HEK293T (cell line): ENCODE measurements around the gene ZIC4.

Source experiments
- CTCF ChIA-PET: fragments of 350-600 bp; formaldehyde crosslinking; extraction: SDS; loops from one replicate; lab custom pipeline; 2021; ENCODE audit warnings: antibody characterized with exemption, inconsistent platforms; lab: Yijun Ruan, JAX
- POLR2A ChIA-PET: fragments of 350-600 bp; formaldehyde crosslinking; extraction: SDS; loops from one replicate; lab custom pipeline; 2020; ENCODE audit warnings: antibody characterized with exemption, inconsistent platforms; lab: Yijun Ruan, JAX
- DNase-seq: peaks from one replicate; pipeline ENCODE4 v3.0.0; 2012; ENCODE audit warnings: mixed read lengths; ENCODE audit errors: extremely low spot score
- ARNT ChIP-seq: fragments of 450-650 bp; IDR thresholded peaks from 2 replicates; pipeline ENCODE4 v1.6.1; 2017; ENCODE audit warnings: mild to moderate bottlenecking
- BHLHE40 ChIP-seq: fragments of 450-650 bp; IDR thresholded peaks from 2 replicates; pipeline ENCODE4 v1.6.1; 2016; ENCODE audit warnings: mild to moderate bottlenecking, moderate library complexity, borderline replicate concordance
- CTBP1 ChIP-seq: fragments of 450-650 bp; IDR thresholded peaks from 2 replicates; pipeline ENCODE4 v1.6.1; 2016; ENCODE audit warnings: borderline replicate concordance
- ELF4 ChIP-seq: fragments of 450-650 bp; IDR thresholded peaks from 2 replicates; pipeline ENCODE4 v1.6.1; 2017; ENCODE audit warnings: antibody characterized with exemption
- FOXA1 ChIP-seq: fragments of 450-650 bp; IDR thresholded peaks from 2 replicates; pipeline ENCODE4 v1.6.1; 2016; ENCODE audit warnings: mild to moderate bottlenecking
- FOXK2 ChIP-seq: fragments of 450-650 bp; IDR thresholded peaks from 2 replicates; pipeline ENCODE4 v1.6.1; 2016; ENCODE audit warnings: mild to moderate bottlenecking
- FOXM1 ChIP-seq: fragments of 450-650 bp; IDR thresholded peaks from 2 replicates; pipeline ENCODE4 v1.6.1; 2017; ENCODE audit warnings: mild to moderate bottlenecking, borderline replicate concordance
- HDGF ChIP-seq: fragments of 450-650 bp; IDR thresholded peaks from 2 replicates; pipeline ENCODE4 v1.6.1; 2017; ENCODE audit warnings: antibody characterized with exemption, borderline replicate concordance
- L3MBTL2 ChIP-seq: fragments of 450-650 bp; conservative IDR thresholded peaks from 2 replicates; pipeline ENCODE4 v1.6.1; 2016; ENCODE audit warnings: mild to moderate bottlenecking
- LEF1 ChIP-seq: fragments of 450-650 bp; IDR thresholded peaks from 2 replicates; pipeline ENCODE4 v1.6.1; 2017; ENCODE audit warnings: mild to moderate bottlenecking, borderline replicate concordance
- NFRKB ChIP-seq: fragments of 450-650 bp; IDR thresholded peaks from 2 replicates; pipeline ENCODE4 v1.6.1; 2016; ENCODE audit warnings: mild to moderate bottlenecking, moderate library complexity
- SP1 ChIP-seq: fragments of 450-650 bp; IDR thresholded peaks from 2 replicates; pipeline ENCODE4 v1.6.1; 2017
- SUZ12 ChIP-seq: fragments of 450-650 bp; IDR thresholded peaks from 2 replicates; pipeline ENCODE4 v1.6.1; 2016; ENCODE audit warnings: mild to moderate bottlenecking
- TARDBP ChIP-seq: fragments of 450-650 bp; IDR thresholded peaks from 2 replicates; pipeline ENCODE4 v1.6.1; 2016
- ZNF384 ChIP-seq: fragments of 450-650 bp; IDR thresholded peaks from 2 replicates; pipeline ENCODE4 v1.6.1; 2016
- TF ChIP-seq, protein P1 (sequence below): fragments of 450-650 bp; IDR thresholded peaks from 2 replicates; pipeline ENCODE4 v1.6.1; 2016

The ZIC4 gene

DNA sequence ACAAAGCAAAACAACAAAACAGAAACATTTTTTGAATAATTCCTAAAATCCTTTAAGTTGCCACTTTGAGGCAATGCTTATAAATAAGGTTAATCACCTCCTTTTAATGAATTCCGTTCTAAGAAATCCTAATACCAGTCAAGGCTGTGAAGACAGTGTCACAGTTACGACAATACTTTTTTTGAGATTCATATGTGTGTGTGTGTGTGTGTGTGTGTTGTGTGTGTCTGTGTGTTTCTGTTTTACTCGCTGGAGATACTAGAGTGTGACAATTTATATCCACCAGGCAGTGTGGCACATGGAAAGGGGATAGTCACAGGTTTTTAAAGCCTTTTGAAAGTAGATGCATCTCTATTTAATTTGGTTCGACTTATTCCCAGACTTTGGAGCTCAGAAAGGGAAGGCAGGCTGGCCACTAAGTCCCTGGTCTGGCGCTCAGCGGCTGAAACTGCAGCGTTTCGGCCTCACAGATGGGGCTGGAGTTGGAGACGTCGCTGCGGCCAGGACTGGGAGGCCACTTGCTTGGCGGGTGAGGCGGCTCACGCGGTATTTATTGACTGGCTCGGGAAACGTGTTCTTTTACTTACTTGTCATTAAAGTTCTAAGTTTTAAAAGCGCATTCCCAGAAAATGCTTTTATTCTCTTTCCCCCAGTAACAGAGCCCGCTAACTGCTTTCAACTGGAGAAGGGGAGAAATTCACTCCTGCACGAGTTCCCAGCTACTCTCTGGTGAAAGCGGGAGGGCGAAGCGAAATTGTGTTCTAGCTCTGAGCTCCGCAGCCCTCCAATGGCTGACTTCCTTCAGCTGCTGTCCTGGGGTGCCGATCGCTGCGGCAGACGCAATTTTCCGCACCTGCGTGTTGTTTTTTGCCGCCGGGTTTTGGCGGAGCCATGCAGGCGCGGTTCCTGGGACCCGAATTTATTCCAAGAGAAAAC is 16.5 kb upstream of the ZIC4 start:
- DNase-seq, result no peak
- TF ChIP-seq FOXK2 (no peak), FOXM1 (no peak), HDGF (no peak), TARDBP (no peak), ZNF384 (no peak), FOXA1 (no peak), LEF1 (no peak), SUZ12 (no peak), CTBP1 (no peak), ELF4 (no peak), SP1 (no peak), BHLHE40 (no peak), NFRKB (no peak), L3MBTL2 (no peak), ARNT (no peak)
- TF ChIP-seq, protein P1, sequence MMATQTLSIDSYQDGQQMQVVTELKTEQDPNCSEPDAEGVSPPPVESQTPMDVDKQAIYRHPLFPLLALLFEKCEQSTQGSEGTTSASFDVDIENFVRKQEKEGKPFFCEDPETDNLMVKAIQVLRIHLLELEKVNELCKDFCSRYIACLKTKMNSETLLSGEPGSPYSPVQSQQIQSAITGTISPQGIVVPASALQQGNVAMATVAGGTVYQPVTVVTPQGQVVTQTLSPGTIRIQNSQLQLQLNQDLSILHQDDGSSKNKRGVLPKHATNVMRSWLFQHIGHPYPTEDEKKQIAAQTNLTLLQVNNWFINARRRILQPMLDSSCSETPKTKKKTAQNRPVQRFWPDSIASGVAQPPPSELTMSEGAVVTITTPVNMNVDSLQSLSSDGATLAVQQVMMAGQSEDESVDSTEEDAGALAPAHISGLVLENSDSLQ, result no peak
- ChIA-PET POLR2A (no interaction called here), CTCF (no interaction called here)

DNA sequence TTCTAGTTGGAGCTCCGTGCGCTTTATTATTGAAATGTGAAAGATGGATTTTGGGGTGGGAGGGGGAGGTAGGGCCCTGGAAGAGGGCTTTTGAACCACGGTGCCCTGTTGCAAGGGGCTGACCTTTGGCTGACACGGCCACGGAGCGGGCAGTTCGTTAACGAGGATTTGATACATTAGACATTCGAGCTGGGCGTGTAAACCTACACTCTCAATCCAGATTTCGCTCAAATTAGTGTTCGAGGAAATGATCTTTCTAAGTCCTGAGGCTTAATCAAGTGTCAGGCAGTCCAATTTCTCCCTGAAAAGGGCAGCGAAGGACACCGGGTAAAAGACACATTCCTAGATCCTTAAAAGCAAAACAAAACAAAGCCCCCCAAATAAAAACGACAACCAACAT is 15.9 kb upstream of the ZIC4 start:
- TF ChIP-seq ELF4, result no peak
- no peak for TF ChIP-seq L3MBTL2
- TF ChIP-seq FOXK2, result no peak
- no peak for TF ChIP-seq LEF1
- no peak for TF ChIP-seq SUZ12
- no peak for TF ChIP-seq ARNT
- no peak for TF ChIP-seq NFRKB
- no peak for TF ChIP-seq ZNF384
- TF ChIP-seq FOXM1, result no peak
- ChIA-PET POLR2A (no interaction called here), CTCF (no interaction called here)
- DNase-seq, result no peak

DNA sequence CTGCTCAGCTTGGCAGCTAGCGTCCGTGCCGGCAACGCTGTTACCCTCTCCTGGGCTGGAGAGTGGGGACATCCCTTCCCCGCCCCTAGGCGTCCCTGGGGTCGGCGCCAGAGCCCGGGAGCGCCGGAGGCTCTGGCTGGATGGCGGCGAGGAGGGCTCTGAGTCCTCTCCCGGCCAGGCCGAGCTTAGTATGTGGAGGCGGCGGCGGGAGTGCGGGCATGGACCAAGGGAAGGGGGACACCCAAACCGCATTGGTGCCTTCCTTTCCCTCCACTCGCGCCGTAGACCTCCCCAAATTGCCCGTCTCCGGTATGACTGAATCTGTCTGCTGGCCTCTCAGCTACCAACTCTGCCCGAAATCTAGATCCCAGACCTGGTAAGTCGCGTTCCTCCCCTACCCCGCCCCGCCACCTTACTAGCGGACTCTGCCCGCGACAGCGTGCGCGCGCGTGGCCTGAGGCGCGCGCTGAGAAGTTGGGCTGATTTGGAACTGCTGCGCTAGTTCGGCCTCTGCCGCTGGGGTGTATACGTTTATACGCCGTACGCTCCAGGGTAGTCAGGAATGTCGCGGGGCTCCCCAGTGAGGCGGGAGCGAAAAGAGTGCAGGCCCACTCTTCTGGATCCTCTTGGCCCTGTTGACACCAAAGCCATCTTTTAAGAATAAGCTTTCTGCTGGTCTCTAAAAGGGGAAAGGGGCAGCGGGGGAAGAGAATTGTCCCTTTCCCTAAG is 15.0 kb upstream of the ZIC4 start:
- DNase-seq, result no peak
- ChIA-PET POLR2A (no interaction called here), CTCF (no interaction called here)
- TF ChIP-seq FOXA1 (no peak), SUZ12 (no peak), ZNF384 (no peak), LEF1 (no peak), FOXM1 (no peak), NFRKB (no peak), ARNT (no peak), CTBP1 (no peak), HDGF (no peak), ELF4 (no peak), TARDBP (no peak), BHLHE40 (no peak), FOXK2 (no peak), SP1 (no peak), L3MBTL2 (no peak)
- TF ChIP-seq, protein P1, result no peak

DNA sequence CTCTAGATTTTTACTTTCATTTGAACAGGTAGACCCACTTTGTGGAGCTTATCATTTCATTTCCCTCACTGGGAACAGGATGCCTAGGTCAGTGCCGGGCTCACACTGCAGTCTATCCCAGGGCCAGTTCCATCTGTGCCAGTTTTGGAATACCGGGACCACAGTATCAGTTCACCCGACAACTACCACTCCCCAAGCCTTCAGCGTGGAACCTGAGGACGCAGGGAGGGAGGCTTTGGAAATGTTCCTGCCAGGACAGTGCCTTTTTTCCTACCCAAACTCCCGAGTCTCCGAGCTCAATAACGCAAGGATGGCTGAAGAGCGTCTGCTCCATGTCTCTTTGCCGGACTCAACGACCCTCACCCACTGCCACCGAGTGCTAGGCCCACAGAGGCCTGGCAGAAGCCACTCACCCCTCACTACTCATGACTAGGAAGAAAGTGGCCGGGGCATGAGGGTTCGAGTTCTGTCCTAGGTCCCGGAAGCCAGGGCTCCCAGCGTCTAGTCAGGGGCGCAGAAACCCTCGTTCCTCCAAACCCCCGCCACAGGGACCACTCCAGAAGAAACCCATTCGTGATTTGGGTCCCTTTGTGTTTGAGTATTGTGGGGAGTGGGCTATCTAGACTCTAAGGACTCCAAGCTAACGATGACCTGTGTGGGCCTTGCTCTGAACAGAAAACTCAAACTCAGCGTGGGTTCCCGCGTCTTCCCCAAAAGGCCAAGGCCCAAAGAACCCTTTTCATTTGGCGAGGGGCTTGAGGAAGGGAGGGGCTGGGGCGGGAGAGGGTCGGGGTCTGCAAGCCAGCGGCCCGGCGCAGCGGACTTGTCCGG is 14.2 kb upstream of the ZIC4 start:
- TF ChIP-seq TARDBP, result no peak
- no peak for TF ChIP-seq L3MBTL2
- TF ChIP-seq FOXK2, result no peak
- ChIA-PET POLR2A (no interaction called here), CTCF (no interaction called here)
- no peak for DNase-seq

DNA sequence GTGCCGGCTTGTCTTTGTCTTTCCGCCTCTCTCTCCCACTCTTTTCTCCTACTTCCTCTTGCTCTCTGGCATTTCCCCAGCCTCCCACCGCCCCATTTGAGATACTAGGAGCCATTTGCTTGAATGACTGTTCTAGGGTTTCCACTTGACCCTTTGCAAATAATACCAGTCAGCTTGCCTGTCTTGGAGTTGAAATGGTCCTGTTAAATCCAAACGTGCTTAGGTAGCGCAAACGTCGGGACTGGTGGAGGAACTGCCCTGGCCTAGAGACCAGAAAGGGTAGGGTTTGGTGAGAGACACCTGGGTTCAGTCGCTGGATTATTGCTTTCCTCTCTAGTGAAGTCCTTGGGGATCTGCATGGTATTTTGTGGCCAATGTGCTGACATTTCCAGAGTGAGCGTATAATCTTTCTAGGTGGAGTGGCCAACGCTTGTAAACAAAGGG is 13.5 kb upstream of the ZIC4 start:
- TF ChIP-seq, protein P1, result no peak
- TF ChIP-seq SP1 (no peak), FOXK2 (no peak), BHLHE40 (no peak), FOXA1 (no peak), LEF1 (no peak), ZNF384 (no peak), SUZ12 (no peak), FOXM1 (no peak), ARNT (no peak), TARDBP (no peak), L3MBTL2 (no peak), HDGF (no peak), ELF4 (no peak), NFRKB (no peak)
- DNase-seq, result no peak
- ChIA-PET POLR2A (no interaction called here), CTCF (no interaction called here)
